HCT116 (cell line): ENCODE measurements around the gene FST. TPM values are rescaled to one million over a fixed set of nuclear protein-coding genes. Genes with fewer than 3 reads are reported as not detected.

ENCODE experiments used
- ATAC-seq: fragments of 200-7000 bp; cut with Tn5 transposase; 2 replicates; pipeline ENCODE4 v1.9.1; 2020; ENCODE audit warnings: mild to moderate bottlenecking, moderate library complexity
- BruUV-seq: library from RNA; stranded (reverse); fragments of 400-500 nt; replicated peaks from 2 replicates; lab custom pipeline; 2021; lab: Mats Ljungman, UMichigan
- CTCF ChIA-PET: fragments of 300-600 bp; sonication (Branson Sonifier 250); formaldehyde crosslinking; loops from one replicate; lab custom pipeline; 2021; ENCODE audit warnings: antibody characterized with exemption; lab: Charles Lee
- POLR2A ChIA-PET: fragments of 300-600, 350-600 bp; sonication (Branson Sonifier 250); formaldehyde crosslinking; loops from one replicate; lab custom pipeline; 2021; ENCODE audit warnings: antibody characterized with exemption; lab: Charles Lee
- RAD21 ChIA-PET, 2 experiments: fragments of 300-600 bp; sonication (Branson Sonifier 250); formaldehyde crosslinking; loops; one replicate each; lab custom pipeline; 2023; ENCODE audit warnings: low total read pairs in 2 of 2; ENCODE audit not compliant: uncharacterized antibody in 2 of 2, unreplicated experiment in 2 of 2, low non-redundant PET in 1 of 2; lab: Charles Lee
- DNase-seq: peaks from one replicate; pipeline ENCODE4 v3.0.0-alpha.2; 2010; ENCODE audit warnings: low read depth, low spot score
- H2AFZ ChIP-seq: fragments of 200-600 bp; shearing (Covaris generic), sonication (generic); 2 replicates; pipeline ENCODE4 v1.6.1; 2017; ENCODE audit warnings: low read depth, mixed run types, mixed read lengths, antibody characterized with exemption, low read length; ENCODE audit not compliant: poor library complexity, severe bottlenecking
- H3K27ac ChIP-seq: 2 replicates; pipeline ENCODE4 v1.5.1; 2012; ENCODE audit warnings: low read depth, low read length
- H3K27me3 ChIP-seq: fragments of 200-600 bp; sonication (generic); 2 replicates; pipeline ENCODE4 v1.6.1; 2016; ENCODE audit warnings: mixed run types, low read length, mixed read lengths; ENCODE audit not compliant: insufficient read depth
- H3K36me3 ChIP-seq, 2 experiments: fragments of 200-500 bp in 1 of 2; fragments of 200-600 bp in 1 of 2; sonication (Bioruptor generic) in 1 of 2; sonication (generic) in 1 of 2; 2 replicates each; pipeline versions ENCODE4 v1.5.1 to v1.6.1; 2014 to 2016; ENCODE audit warnings: low read length in 2 of 2, inconsistent platforms in 1 of 2, mixed read lengths in 1 of 2, mixed run types in 1 of 2; ENCODE audit not compliant: insufficient read depth in 2 of 2, control insufficient read depth in 1 of 2
- H3K4me1 ChIP-seq, 2 experiments: fragments of 200-600 bp in 1 of 2; sonication (generic) in 1 of 2; 2 replicates each; pipeline versions ENCODE4 v1.5.1 to v1.6.1; 2012 to 2017; ENCODE audit warnings: low read length in 2 of 2, inconsistent platforms in 1 of 2, mild to moderate bottlenecking in 1 of 2, mixed read lengths in 1 of 2, mixed run types in 1 of 2, moderate library complexity in 1 of 2; ENCODE audit not compliant: insufficient read depth in 2 of 2, control insufficient read depth in 1 of 2
- H3K4me2 ChIP-seq: fragments of 200-600 bp; sonication (generic); 2 replicates; pipeline ENCODE4 v1.6.1; 2017; ENCODE audit warnings: mixed run types, low read length, mixed read lengths
- H3K4me3 ChIP-seq, 2 experiments: fragments of 200-600 bp in 1 of 2; sonication (generic) in 1 of 2; replicated peaks in 1 of 2; 2 replicates each; pipeline ENCODE4 v1.5.1; 2011 to 2016; ENCODE audit warnings: low read length in 2 of 2, control low read depth in 1 of 2, low read depth in 1 of 2, mild to moderate bottlenecking in 1 of 2, mixed read lengths in 1 of 2, mixed run types in 1 of 2
- H3K79me2 ChIP-seq: fragments of 200-600 bp; sonication (generic); 2 replicates; pipeline ENCODE4 v1.6.1; 2017; ENCODE audit warnings: mild to moderate bottlenecking, mixed run types, low read length, moderate library complexity, mixed read lengths; ENCODE audit not compliant: insufficient read depth
- H3K9ac ChIP-seq: fragments of 200-600 bp; sonication (generic); 2 replicates; pipeline ENCODE4 v1.6.1; 2016; ENCODE audit warnings: low read length, mixed read lengths
- H3K9me2 ChIP-seq: fragments of 200-600 bp; sonication (generic), shearing (Covaris generic); 2 replicates; pipeline ENCODE4 v1.6.1; 2017; ENCODE audit warnings: mixed run types, mild to moderate bottlenecking, moderate library complexity; ENCODE audit not compliant: insufficient read depth
- H3K9me3 ChIP-seq, 2 experiments: fragments of 200-500 bp in 1 of 2; fragments of 200-600 bp in 1 of 2; sonication (Bioruptor generic) in 1 of 2; sonication (generic) in 1 of 2; 2 replicates each; pipeline ENCODE4 v1.6.1; 2014 to 2017; ENCODE audit warnings: low read length in 2 of 2, mixed read lengths in 2 of 2, inconsistent platforms in 1 of 2, low read depth in 1 of 2, mild to moderate bottlenecking in 1 of 2, mixed run types in 1 of 2, moderate library complexity in 1 of 2; ENCODE audit not compliant: control insufficient read depth in 1 of 2, insufficient read depth in 1 of 2
- H4K20me1 ChIP-seq: fragments of 200-600 bp; sonication (generic), shearing (Covaris generic); 2 replicates; pipeline ENCODE4 v1.6.1; 2017; ENCODE audit warnings: mixed run types, mild to moderate bottlenecking, moderate library complexity; ENCODE audit not compliant: insufficient read depth
- ATF3 ChIP-seq: IDR thresholded peaks from 2 replicates; pipeline ENCODE4 v1.6.1; 2012
- CBX3 ChIP-seq: IDR thresholded peaks from 2 replicates; pipeline ENCODE4 v1.6.1; 2012; ENCODE audit warnings: low read depth
- CEBPB ChIP-seq: IDR thresholded peaks from 2 replicates; pipeline ENCODE4 v1.6.1; 2012; ENCODE audit warnings: low read depth
- CTCF ChIP-seq, 3 experiments: fragments of 200-600 bp in 1 of 3; sonication (generic) in 1 of 3; IDR thresholded peaks in 2 of 3; conservative IDR thresholded peaks in 1 of 3; 2 replicates each; pipeline ENCODE4 v1.5.1; 2012 to 2017; ENCODE audit warnings: low read depth in 2 of 3, low read length in 2 of 3, antibody characterized with exemption in 1 of 3, borderline replicate concordance in 1 of 3, control low read depth in 1 of 3, mild to moderate bottlenecking in 1 of 3, mixed read lengths in 1 of 3, mixed run types in 1 of 3, moderate library complexity in 1 of 3; ENCODE audit not compliant: insufficient read depth in 1 of 3
- EGR1 ChIP-seq: IDR thresholded peaks from 2 replicates; pipeline ENCODE4 v1.6.1; 2012; ENCODE audit warnings: low read depth
- ELF1 ChIP-seq: IDR thresholded peaks from 2 replicates; pipeline ENCODE4 v1.6.1; 2012; ENCODE audit warnings: low read depth, borderline replicate concordance
- EZH2 ChIP-seq: fragments of 200-600 bp; sonication (generic); IDR thresholded peaks from 2 replicates; pipeline ENCODE4 v1.6.1; 2017; ENCODE audit warnings: antibody characterized with exemption, mixed run types
- EZH2phosphoT487 ChIP-seq: fragments of 200-600 bp; IDR thresholded peaks from 2 replicates; pipeline ENCODE4 v1.6.1; 2018; ENCODE audit warnings: antibody characterized with exemption, borderline replicate concordance
- FOSL1 ChIP-seq: IDR thresholded peaks from 2 replicates; pipeline ENCODE4 v1.6.1; 2012; ENCODE audit warnings: low read depth
- JUND ChIP-seq: IDR thresholded peaks from 2 replicates; pipeline ENCODE4 v1.6.1; 2012
- MAX ChIP-seq: IDR thresholded peaks from 2 replicates; pipeline ENCODE4 v1.6.1; 2012
- POLR2A ChIP-seq: IDR thresholded peaks from 2 replicates; pipeline ENCODE4 v1.7.0; 2011; ENCODE audit warnings: borderline replicate concordance; ENCODE audit not compliant: insufficient read depth, insufficient read length; ENCODE audit errors: extremely low read depth
- POLR2AphosphoS5 ChIP-seq: IDR thresholded peaks from 2 replicates; pipeline ENCODE4 v1.6.1; 2011; ENCODE audit warnings: mild to moderate bottlenecking, low read depth, low read length, moderate library complexity
- RAD21 ChIP-seq: IDR thresholded peaks from 2 replicates; pipeline ENCODE4 v1.6.1; 2012; ENCODE audit warnings: low read depth, mild to moderate bottlenecking
- REST ChIP-seq: IDR thresholded peaks from 2 replicates; pipeline ENCODE4 v1.6.1; 2012; ENCODE audit warnings: low read depth
- SIN3A ChIP-seq: IDR thresholded peaks from 2 replicates; pipeline ENCODE4 v1.6.1; 2012; ENCODE audit warnings: low read depth
- SP1 ChIP-seq: IDR thresholded peaks from 2 replicates; pipeline ENCODE4 v1.6.1; 2012; ENCODE audit warnings: low read depth
- SRF ChIP-seq: IDR thresholded peaks from 2 replicates; pipeline ENCODE4 v1.6.1; 2012; ENCODE audit warnings: low read depth
- TCF7L2 ChIP-seq: IDR thresholded peaks from 2 replicates; pipeline ENCODE4 v1.7.0; 2011; ENCODE audit warnings: borderline replicate concordance, inconsistent platforms; ENCODE audit not compliant: insufficient read depth, insufficient read length; ENCODE audit errors: extremely low read depth
- YY1 ChIP-seq: IDR thresholded peaks from 2 replicates; pipeline ENCODE4 v1.6.1; 2011; ENCODE audit warnings: low read length, low read depth, moderate library complexity, mild to moderate bottlenecking; ENCODE audit not compliant: insufficient replicate concordance; ENCODE audit errors: extremely low read depth
- ZFX ChIP-seq: fragments of 450-650 bp; IDR thresholded peaks from 2 replicates; pipeline ENCODE4 v1.6.1; 2017
- ZNF274 ChIP-seq: fragments of 200-500 bp; sonication (Bioruptor generic); IDR thresholded peaks from 2 replicates; pipeline ENCODE4 v1.6.1; 2014; ENCODE audit warnings: mild to moderate bottlenecking, low read depth, low read length, inconsistent platforms
- intact Hi-C: fragments of 100-400 bp; cut with micrococcal nuclease; formaldehyde crosslinking; loops from 2 replicates; pipeline ENCODE4 v1.10.0; 2022
- total RNA-seq: library from RNA; stranded (reverse); gene quantifications from one replicate; pipeline ENCODE4 v1.2.1, GENCODE V29; 2021; ENCODE audit not compliant: unreplicated experiment

Gene FST
- total RNA-seq, 1 experiment from 2014 or later: 0.34 TPM

- intact Hi-C loops: loop anchor here (10.0 kb wide), 1 partner anchor 513 kb away; no protein-coding TSS in a partner anchor
- TF ChIP-seq EZH2phosphoT487 (no peak), EGR1 (peak; percentile 27; the same call in 1 of the 2 replicates), SRF (no peak), ELF1 (no peak), CEBPB (peak; percentile 70), CTCF (IDR thresholded peaks at IDR 0.05 in 2 of 3, conservative IDR thresholded peaks at IDR 0.05 in 1 of 3; ENCODE audit: borderline replicate concordance in 1 of 3, insufficient read depth in 1 of 3, low read depth in 2 of 3, low read length in 2 of 3) (peak in 1 of 3 experiments; percentile 17; a peak in 2 of 6 replicates), RAD21 (no peak), TCF7L2 (no peak), ZNF274 (no peak), YY1 (no peak), FOSL1 (no peak), POLR2AphosphoS5 (no peak), ZFX (peak; percentile 18; the same call in 1 of the 2 replicates), POLR2A (no peak), CBX3 (no peak), EZH2 (no peak), JUND (no peak), SP1 (no peak), SIN3A (no peak; the same call in 1 of the 2 replicates), ATF3 (no peak), REST (no peak), MAX (peak; percentile 46)
These were observed 1.7 kb downstream of the FST start for GRCh38 chr5:53481887-53482716.

More at GRCh38 chr5:53481887-53482716, 1.7 kb downstream of the FST start:
- ChIA-PET CTCF (no interaction called here), POLR2A (interaction anchor here (0.6 to 1.4 kb wide), 3 partner anchors 9 to 733 kb away, joined by 3 to 4 read pairs (median 4); no protein-coding TSS in a partner anchor), RAD21 (no interaction called here)
- Histone ChIP-seq H3K9ac (peak overlapping the region; percentile 18; the same call in 1 of the 2 replicates), H3K27me3 (peaks cover 13% of the 10 kb centered on the region; the same call in 1 of the 2 replicates), H3K9me2 (no peaks in the 10 kb centered on the region), H3K27ac (no peak overlapping the region), H4K20me1 (no peaks in the 10 kb centered on the region), H3K4me2 (peak overlapping the region; percentile 87), H3K4me1 (peaks cover 0 to 31% of the 10 kb centered on the region in 2 experiments; a peak in 3 of 4 replicates), H3K36me3 (no peaks in the 10 kb centered on the region), H3K79me2 (no peaks in the 10 kb centered on the region), H3K4me3 (peak overlapping the region; percentile 53 to 59), H2AFZ (peak overlapping the region; percentile 60), H3K9me3 (no peaks in the 10 kb centered on the region)
- DNase-seq (peak; percentile 32), ATAC-seq (peak; percentile 73)
- BruUV-seq: no TSS peak
